ENCODE results near the gene BNIP3.

BNIP3 gene

GRCh38 chr10:131971591-131971990 is 10.1 kb downstream of the BNIP3 start:
- peak in 1 of 2 donors; percentile 34 for DNase-seq
- Histone ChIP-seq H3K36me3 (peaks cover 31 to 57% (median 45%) of the 10 kb centered on the region in 3 donors), H3K4me1 (peaks cover 0 to 8% (median 3%) of the 10 kb centered on the region in 4 donors), H3K27me3 (no peaks in the 10 kb centered on the region), H3K27ac (no peak overlapping the region), H3K9me3 (no peaks in the 10 kb centered on the region), H3K4me3 (no peak overlapping the region)
- TF ChIP-seq CTCF (IDR thresholded peaks at IDR 0.05) = no peak
- intact Hi-C loops (cut with DNase I; ENCODE audit: low total_unique reads) = no loop called here

GRCh38 chr10:131970946-131971345 is 10.8 kb downstream of the BNIP3 start:
- no peak overlapping the region for H3K27ac ChIP-seq
- peaks cover 37 to 63% (median 48%) of the 10 kb centered on the region in 3 donors for H3K36me3 ChIP-seq
- no peaks in the 10 kb centered on the region for H3K27me3 ChIP-seq
- TF ChIP-seq CTCF (IDR thresholded peaks at IDR 0.05) = no peak
- H3K9me3 ChIP-seq = no peaks in the 10 kb centered on the region
- DNase-seq = peak in 1 of 2 donors; percentile 48
- intact Hi-C loops (cut with DNase I; ENCODE audit: low total_unique reads) = no loop called here
- no peak overlapping the region for H3K4me3 ChIP-seq
- peaks cover 0 to 8% (median 3%) of the 10 kb centered on the region in 4 donors for H3K4me1 ChIP-seq

- Histone ChIP-seq H3K4me3 (no peak overlapping the region), H3K27ac (no peak overlapping the region), H3K27me3 (no peaks in the 10 kb centered on the region), H3K36me3 (peaks cover 44 to 74% (median 48%) of the 10 kb centered on the region in 3 donors), H3K9me3 (no peaks in the 10 kb centered on the region), H3K4me1 (peaks cover 0 to 8% (median 3%) of the 10 kb centered on the region in 4 donors)
- no peak for TF ChIP-seq CTCF (IDR thresholded peaks at IDR 0.05)
- intact Hi-C loops (cut with DNase I; ENCODE audit: low total_unique reads) = no loop called here
- peak in 1 of 2 donors; percentile 40 for DNase-seq
These were observed 12.8 kb downstream of the BNIP3 start for GRCh38 chr10:131968949-131969348.

GRCh38 chr10:131964298-131964697 is 17.4 kb downstream of the BNIP3 start:
- no peaks in the 10 kb centered on the region for H3K4me1 ChIP-seq
- H3K36me3 ChIP-seq = peaks cover 28 to 43% (median 30%) of the 10 kb centered on the region in 3 donors
- no peak overlapping the region for H3K27ac ChIP-seq
- no peak for DNase-seq
- H3K9me3 ChIP-seq = peaks cover 0 to 3% (median 0%) of the 10 kb centered on the region in 3 donors
- TF ChIP-seq CTCF (IDR thresholded peaks at IDR 0.05) = no peak
- no peak overlapping the region for H3K4me3 ChIP-seq
- H3K27me3 ChIP-seq = no peaks in the 10 kb centered on the region
- intact Hi-C loops (cut with DNase I; ENCODE audit: low total_unique reads) = no loop called here

- Histone ChIP-seq H3K36me3 (peaks cover 23 to 43% (median 25%) of the 10 kb centered on the region in 3 donors), H3K9me3 (peaks cover 0 to 3% (median 0%) of the 10 kb centered on the region in 3 donors), H3K27ac (no peak overlapping the region), H3K27me3 (no peaks in the 10 kb centered on the region), H3K4me1 (no peaks in the 10 kb centered on the region), H3K4me3 (no peak overlapping the region)
- intact Hi-C loops (cut with DNase I; ENCODE audit: low total_unique reads) = no loop called here
- TF ChIP-seq CTCF (IDR thresholded peaks at IDR 0.05) = no peak
- no peak for DNase-seq
These were observed 17.9 kb downstream of the BNIP3 start for GRCh38 chr10:131963811-131964210.

GRCh38 chr10:131963350-131963749 is 18.4 kb downstream of the BNIP3 start:
- TF ChIP-seq CTCF (IDR thresholded peaks at IDR 0.05) = no peak
- Histone ChIP-seq H3K27me3 (no peaks in the 10 kb centered on the region), H3K9me3 (peaks cover 0 to 3% (median 0%) of the 10 kb centered on the region in 3 donors), H3K27ac (no peak overlapping the region), H3K36me3 (peaks cover 18 to 45% (median 27%) of the 10 kb centered on the region in 3 donors), H3K4me1 (no peaks in the 10 kb centered on the region), H3K4me3 (no peak overlapping the region)
- intact Hi-C loops (cut with DNase I; ENCODE audit: low total_unique reads) = no loop called here
- no peak for DNase-seq

All from tibial artery (tissue), 4 donors.